HepG2 (cell line): Measurements from ENCODE around the gene ZBTB32. TPM values are rescaled to one million over a fixed set of nuclear protein-coding genes. Genes with fewer than 3 reads are reported as not detected.

Source experiments
- CBFB ChIP-seq: sonication (generic); formaldehyde crosslinking; IDR thresholded peaks from 2 replicates; pipeline ENCODE4 v1.4.0; 2020; ENCODE audit warnings: missing genetic modification reagents
- NFYC ChIP-seq: IDR thresholded peaks from 2 replicates; pipeline ENCODE4 v1.6.1; 2016; ENCODE audit warnings: missing genetic modification reagents, missing compliant biosample characterization
- RCOR2 ChIP-seq: IDR thresholded peaks from 2 replicates; pipeline ENCODE4 v1.6.1; 2016; ENCODE audit warnings: missing biosample characterization, missing genetic modification reagents
- SIX1 ChIP-seq: sonication (generic); formaldehyde crosslinking; IDR thresholded peaks from 2 replicates; pipeline ENCODE4 v1.4.0; 2020; ENCODE audit warnings: missing genetic modification reagents, borderline replicate concordance
- SOX13 ChIP-seq, 3 experiments: fragments of 450-650 bp in 1 of 3; sonication (generic) in 1 of 3; formaldehyde crosslinking in 1 of 3; IDR thresholded peaks in 2 of 3; conservative IDR thresholded peaks in 1 of 3; 2 replicates each; pipeline versions ENCODE4 v1.5.0 to v1.6.1; 2016 to 2020; ENCODE audit warnings: antibody characterized with exemption in 1 of 3, mild to moderate bottlenecking in 1 of 3, missing compliant biosample characterization in 1 of 3, missing genetic modification reagents in 1 of 3, moderate library complexity in 1 of 3
- TRIM24 ChIP-seq: sonication (generic); formaldehyde crosslinking; IDR thresholded peaks from 2 replicates; pipeline ENCODE4 v1.8.0; 2022; ENCODE audit warnings: mild to moderate bottlenecking, missing genetic modification reagents
- ZMYM4 ChIP-seq: sonication (generic); formaldehyde crosslinking; IDR thresholded peaks from 2 replicates; pipeline ENCODE4 v1.8.1; 2023; ENCODE audit warnings: mild to moderate bottlenecking, missing genetic modification reagents
- polyA plus RNA-seq, 8 experiments: library from polyadenylated mRNA; depleted of rRNA in 3 of 8; stranded (reverse) in 7 of 8; unstranded in 1 of 8; fragments of >200 nt; fragmentation: Illumina TruSeq in 4 of 8; extraction: Trizol in 4 of 8; gene quantifications; 2 replicates each; pipeline versions ENCODE4 v1.2.1 to v1.2.3, GENCODE V29; 2011 to 2016; ENCODE audit warnings: low read depth in 4 of 8, missing spikeins in 1 of 8, mixed read lengths in 1 of 8; ENCODE audit not compliant: insufficient read depth in 1 of 8
- total RNA-seq, 5 experiments: library from RNA; depleted of rRNA; stranded (reverse); fragments of >200 nt; fragmentation: Illumina TruSeq; extraction: Trizol; gene quantifications; 2 replicates each; pipeline ENCODE4 v1.2.3, GENCODE V29; 2016; ENCODE audit warnings: low read depth in 1 of 5
- TF ChIP-seq, protein P1 (sequence below): sonication (generic); formaldehyde crosslinking; IDR thresholded peaks from 2 replicates; pipeline ENCODE4 v1.4.0; 2020; ENCODE audit warnings: missing genetic modification reagents, borderline replicate concordance
- TF ChIP-seq, protein P2 (sequence below): sonication (generic); formaldehyde crosslinking; IDR thresholded peaks from 2 replicates; pipeline ENCODE4 v1.4.0; 2020; ENCODE audit warnings: missing genetic modification reagents
- TF ChIP-seq, protein P3 (sequence below): sonication (generic); IDR thresholded peaks from 2 replicates; pipeline ENCODE4 v1.6.1; 2016; ENCODE audit warnings: low read depth, borderline replicate concordance
- TF ChIP-seq, protein P4 (sequence below): sonication (generic); formaldehyde crosslinking; IDR thresholded peaks from 2 replicates; pipeline ENCODE4 v1.4.0; 2020; ENCODE audit warnings: missing genetic modification reagents, borderline replicate concordance
- TF ChIP-seq, protein P5 (sequence below): sonication (generic); formaldehyde crosslinking; IDR thresholded peaks from 2 replicates; pipeline ENCODE4 v1.4.0; 2020; ENCODE audit warnings: mild to moderate bottlenecking, low read depth, missing genetic modification reagents
- TF ChIP-seq, protein P6 (sequence below): sonication (generic); formaldehyde crosslinking; IDR thresholded peaks from 2 replicates; pipeline ENCODE4 v1.4.0; 2020; ENCODE audit warnings: missing genetic modification reagents

The ZBTB32 gene
- total and polyA plus RNA-seq, 2 of the 13 experiments (the other 11 are each of a cell fraction or from before 2014, with no cell fraction given) = not detected

DNA sequence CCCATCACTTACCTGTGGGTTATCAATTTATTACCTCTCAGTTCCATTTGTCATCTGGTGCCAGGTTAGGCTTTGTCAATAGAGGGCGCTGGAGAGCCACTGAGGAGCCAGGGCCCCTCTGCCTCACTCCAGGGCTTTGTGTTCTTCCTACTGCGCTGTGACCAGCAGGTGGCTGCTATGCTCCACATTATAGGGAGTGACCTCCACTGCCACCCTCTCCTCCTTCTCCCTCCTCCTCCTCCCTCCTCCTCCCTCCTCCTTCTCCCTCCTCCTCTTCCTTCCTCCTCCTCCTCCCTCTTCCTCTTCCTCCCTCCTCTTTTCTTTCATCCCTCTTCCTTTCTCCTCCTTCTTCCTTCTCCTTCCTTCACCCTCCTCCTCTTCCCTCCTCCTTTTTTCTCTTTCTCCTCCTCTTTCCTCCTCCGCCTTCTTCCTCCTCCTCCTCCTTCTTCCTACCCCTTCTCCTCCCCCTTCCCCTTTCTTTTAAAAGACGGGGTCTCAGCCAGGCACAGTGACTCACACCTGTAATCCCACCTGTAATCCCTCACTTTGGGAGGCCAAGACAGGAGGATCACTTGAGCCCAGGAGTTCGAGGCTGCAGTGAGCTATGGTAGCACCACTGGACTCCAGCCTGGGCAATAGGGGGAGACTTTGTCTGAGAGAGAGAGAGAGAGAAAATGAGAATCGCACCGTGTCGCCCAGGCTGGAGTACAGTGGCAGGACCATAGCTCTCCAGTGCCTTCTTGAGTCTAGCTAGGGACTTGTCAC lies 10.3 kb upstream of the ZBTB32 start (continued):
- TF ChIP-seq, protein P1, sequence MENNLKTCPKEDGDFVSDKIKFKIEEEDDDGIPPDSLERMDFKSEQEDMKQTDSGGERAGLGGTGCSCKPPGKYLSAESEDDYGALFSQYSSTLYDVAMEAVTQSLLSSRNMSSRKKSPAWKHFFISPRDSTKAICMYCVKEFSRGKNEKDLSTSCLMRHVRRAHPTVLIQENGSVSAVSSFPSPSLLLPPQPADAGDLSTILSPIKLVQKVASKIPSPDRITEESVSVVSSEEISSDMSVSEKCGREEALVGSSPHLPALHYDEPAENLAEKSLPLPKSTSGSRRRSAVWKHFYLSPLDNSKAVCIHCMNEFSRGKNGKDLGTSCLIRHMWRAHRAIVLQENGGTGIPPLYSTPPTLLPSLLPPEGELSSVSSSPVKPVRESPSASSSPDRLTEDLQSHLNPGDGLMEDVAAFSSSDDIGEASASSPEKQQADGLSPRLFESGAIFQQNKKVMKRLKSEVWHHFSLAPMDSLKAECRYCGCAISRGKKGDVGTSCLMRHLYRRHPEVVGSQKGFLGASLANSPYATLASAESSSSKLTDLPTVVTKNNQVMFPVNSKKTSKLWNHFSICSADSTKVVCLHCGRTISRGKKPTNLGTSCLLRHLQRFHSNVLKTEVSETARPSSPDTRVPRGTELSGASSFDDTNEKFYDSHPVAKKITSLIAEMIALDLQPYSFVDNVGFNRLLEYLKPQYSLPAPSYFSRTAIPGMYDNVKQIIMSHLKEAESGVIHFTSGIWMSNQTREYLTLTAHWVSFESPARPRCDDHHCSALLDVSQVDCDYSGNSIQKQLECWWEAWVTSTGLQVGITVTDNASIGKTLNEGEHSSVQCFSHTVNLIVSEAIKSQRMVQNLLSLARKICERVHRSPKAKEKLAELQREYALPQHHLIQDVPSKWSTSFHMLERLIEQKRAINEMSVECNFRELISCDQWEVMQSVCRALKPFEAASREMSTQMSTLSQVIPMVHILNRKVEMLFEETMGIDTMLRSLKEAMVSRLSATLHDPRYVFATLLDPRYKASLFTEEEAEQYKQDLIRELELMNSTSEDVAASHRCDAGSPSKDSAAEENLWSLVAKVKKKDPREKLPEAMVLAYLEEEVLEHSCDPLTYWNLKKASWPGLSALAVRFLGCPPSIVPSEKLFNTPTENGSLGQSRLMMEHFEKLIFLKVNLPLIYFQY (CRISPR knock-in tag) = 0 out of 2 replicates have a peak, but pooled peaks have one; percentile 26
- TF ChIP-seq NFYC (CRISPR knock-in tag) = peak; percentile 23; the same call in 1 of the 2 replicates
- no peak for TF ChIP-seq SOX13 (IDR thresholded peaks at IDR 0.05)
- peak in 1 of 2 experiments; percentile 18; a peak in 1 of 4 replicates for TF ChIP-seq SOX13 (CRISPR knock-in tag; conservative IDR thresholded peaks at IDR 0.05 in 1 of 2, IDR thresholded peaks at IDR 0.05 in 1 of 2)
- TF ChIP-seq, protein P2, sequence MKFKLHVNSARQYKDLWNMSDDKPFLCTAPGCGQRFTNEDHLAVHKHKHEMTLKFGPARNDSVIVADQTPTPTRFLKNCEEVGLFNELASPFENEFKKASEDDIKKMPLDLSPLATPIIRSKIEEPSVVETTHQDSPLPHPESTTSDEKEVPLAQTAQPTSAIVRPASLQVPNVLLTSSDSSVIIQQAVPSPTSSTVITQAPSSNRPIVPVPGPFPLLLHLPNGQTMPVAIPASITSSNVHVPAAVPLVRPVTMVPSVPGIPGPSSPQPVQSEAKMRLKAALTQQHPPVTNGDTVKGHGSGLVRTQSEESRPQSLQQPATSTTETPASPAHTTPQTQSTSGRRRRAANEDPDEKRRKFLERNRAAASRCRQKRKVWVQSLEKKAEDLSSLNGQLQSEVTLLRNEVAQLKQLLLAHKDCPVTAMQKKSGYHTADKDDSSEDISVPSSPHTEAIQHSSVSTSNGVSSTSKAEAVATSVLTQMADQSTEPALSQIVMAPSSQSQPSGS (CRISPR knock-in tag) = peak; percentile 25; the same call in 1 of the 2 replicates
- no peak for TF ChIP-seq TRIM24 (CRISPR knock-in tag)
- TF ChIP-seq, protein P3, sequence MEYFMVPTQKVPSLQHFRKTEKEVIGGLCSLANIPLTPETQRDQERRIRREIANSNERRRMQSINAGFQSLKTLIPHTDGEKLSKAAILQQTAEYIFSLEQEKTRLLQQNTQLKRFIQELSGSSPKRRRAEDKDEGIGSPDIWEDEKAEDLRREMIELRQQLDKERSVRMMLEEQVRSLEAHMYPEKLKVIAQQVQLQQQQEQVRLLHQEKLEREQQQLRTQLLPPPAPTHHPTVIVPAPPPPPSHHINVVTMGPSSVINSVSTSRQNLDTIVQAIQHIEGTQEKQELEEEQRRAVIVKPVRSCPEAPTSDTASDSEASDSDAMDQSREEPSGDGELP = peak; percentile 37; the same call in 1 of the 2 replicates
- no peak for TF ChIP-seq SIX1 (CRISPR knock-in tag)
- 0 out of 2 replicates have a peak, but pooled peaks have one; percentile 37 for TF ChIP-seq RCOR2 (CRISPR knock-in tag)
- TF ChIP-seq, protein P4, sequence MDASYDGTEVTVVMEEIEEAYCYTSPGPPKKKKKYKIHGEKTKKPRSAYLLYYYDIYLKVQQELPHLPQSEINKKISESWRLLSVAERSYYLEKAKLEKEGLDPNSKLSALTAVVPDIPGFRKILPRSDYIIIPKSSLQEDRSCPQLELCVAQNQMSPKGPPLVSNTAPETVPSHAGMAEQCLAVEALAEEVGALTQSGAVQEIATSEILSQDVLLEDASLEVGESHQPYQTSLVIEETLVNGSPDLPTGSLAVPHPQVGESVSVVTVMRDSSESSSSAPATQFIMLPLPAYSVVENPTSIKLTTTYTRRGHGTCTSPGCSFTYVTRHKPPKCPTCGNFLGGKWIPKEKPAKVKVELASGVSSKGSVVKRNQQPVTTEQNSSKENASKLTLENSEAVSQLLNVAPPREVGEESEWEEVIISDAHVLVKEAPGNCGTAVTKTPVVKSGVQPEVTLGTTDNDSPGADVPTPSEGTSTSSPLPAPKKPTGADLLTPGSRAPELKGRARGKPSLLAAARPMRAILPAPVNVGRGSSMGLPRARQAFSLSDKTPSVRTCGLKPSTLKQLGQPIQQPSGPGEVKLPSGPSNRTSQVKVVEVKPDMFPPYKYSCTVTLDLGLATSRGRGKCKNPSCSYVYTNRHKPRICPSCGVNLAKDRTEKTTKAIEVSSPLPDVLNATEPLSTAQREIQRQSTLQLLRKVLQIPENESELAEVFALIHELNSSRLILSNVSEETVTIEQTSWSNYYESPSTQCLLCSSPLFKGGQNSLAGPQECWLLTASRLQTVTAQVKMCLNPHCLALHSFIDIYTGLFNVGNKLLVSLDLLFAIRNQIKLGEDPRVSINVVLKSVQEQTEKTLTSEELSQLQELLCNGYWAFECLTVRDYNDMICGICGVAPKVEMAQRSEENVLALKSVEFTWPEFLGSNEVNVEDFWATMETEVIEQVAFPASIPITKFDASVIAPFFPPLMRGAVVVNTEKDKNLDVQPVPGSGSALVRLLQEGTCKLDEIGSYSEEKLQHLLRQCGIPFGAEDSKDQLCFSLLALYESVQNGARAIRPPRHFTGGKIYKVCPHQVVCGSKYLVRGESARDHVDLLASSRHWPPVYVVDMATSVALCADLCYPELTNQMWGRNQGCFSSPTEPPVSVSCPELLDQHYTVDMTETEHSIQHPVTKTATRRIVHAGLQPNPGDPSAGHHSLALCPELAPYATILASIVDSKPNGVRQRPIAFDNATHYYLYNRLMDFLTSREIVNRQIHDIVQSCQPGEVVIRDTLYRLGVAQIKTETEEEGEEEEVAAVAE (CRISPR knock-in tag) = peak; percentile 62; the same call in 1 of the 2 replicates
- TF ChIP-seq, protein P5, sequence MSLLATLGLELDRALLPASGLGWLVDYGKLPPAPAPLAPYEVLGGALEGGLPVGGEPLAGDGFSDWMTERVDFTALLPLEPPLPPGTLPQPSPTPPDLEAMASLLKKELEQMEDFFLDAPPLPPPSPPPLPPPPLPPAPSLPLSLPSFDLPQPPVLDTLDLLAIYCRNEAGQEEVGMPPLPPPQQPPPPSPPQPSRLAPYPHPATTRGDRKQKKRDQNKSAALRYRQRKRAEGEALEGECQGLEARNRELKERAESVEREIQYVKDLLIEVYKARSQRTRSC (CRISPR knock-in tag) = no peak
- 0 out of 2 replicates have a peak, but pooled peaks have one; percentile 36 for TF ChIP-seq CBFB
- peak; percentile 53; the same call in 1 of the 2 replicates for TF ChIP-seq ZMYM4 (CRISPR knock-in tag)
- TF ChIP-seq, protein P6, sequence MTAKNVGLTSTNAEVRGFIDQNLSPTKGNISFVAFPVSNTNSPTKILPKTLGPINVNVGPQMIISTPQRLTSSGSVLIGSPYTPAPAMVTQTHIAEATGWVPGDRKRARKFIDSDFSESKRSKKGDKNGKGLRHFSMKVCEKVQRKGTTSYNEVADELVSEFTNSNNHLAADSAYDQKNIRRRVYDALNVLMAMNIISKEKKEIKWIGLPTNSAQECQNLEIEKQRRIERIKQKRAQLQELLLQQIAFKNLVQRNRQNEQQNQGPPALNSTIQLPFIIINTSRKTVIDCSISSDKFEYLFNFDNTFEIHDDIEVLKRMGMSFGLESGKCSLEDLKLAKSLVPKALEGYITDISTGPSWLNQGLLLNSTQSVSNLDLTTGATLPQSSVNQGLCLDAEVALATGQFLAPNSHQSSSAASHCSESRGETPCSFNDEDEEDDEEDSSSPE (CRISPR knock-in tag) = peak; percentile 36; the same call in 1 of the 2 replicates
